Calu3 (cell line): ENCODE measurements around the gene TCF12. TPM values are rescaled to one million over a fixed set of nuclear protein-coding genes. Genes with fewer than 3 reads are reported as not detected.

Source experiments
- BruUV-seq: library from RNA; stranded (reverse); fragments of 400-500 nt; replicated peaks from 2 replicates; lab custom pipeline; 2021; lab: Mats Ljungman, UMichigan
- CTCF ChIA-PET: fragments of 300-600 bp; sonication (Branson Sonifier 250); formaldehyde crosslinking; loops from one replicate; lab custom pipeline; 2022; ENCODE audit warnings: antibody characterized with exemption; lab: Charles Lee
- DNase-seq: peaks from one replicate; pipeline ENCODE4 v3.0.0; 2022
- H3K27ac Mint-ChIP-seq: one replicate; pipeline ENCODE4 v1.8.0; 2022; ENCODE audit warnings: mixed read lengths; ENCODE audit not compliant: unreplicated experiment
- H3K27me3 Mint-ChIP-seq: one replicate; pipeline ENCODE4 v1.8.0; 2022; ENCODE audit warnings: mixed read lengths; ENCODE audit not compliant: unreplicated experiment
- H3K36me3 Mint-ChIP-seq: one replicate; pipeline ENCODE4 v1.8.0; 2022; ENCODE audit warnings: mild to moderate bottlenecking, moderate library complexity, mixed read lengths; ENCODE audit not compliant: insufficient read depth, unreplicated experiment
- H3K4me1 Mint-ChIP-seq: one replicate; pipeline ENCODE4 v1.8.0; 2022; ENCODE audit warnings: mild to moderate bottlenecking, low read depth, mixed read lengths; ENCODE audit not compliant: unreplicated experiment
- H3K4me3 Mint-ChIP-seq: one replicate; pipeline ENCODE4 v1.8.0; 2022; ENCODE audit warnings: mild to moderate bottlenecking, low read depth, moderate library complexity, mixed read lengths; ENCODE audit not compliant: unreplicated experiment
- H3K9me3 Mint-ChIP-seq: one replicate; pipeline ENCODE4 v1.8.0; 2022; ENCODE audit warnings: low read depth, mixed read lengths; ENCODE audit not compliant: unreplicated experiment
- intact Hi-C: fragments of 100-400 bp; cut with micrococcal nuclease; formaldehyde crosslinking; loops from one replicate; pipeline ENCODE4 v1.10.0; 2022; ENCODE audit not compliant: unreplicated experiment
- total RNA-seq: library from RNA; stranded (reverse); gene quantifications from 2 replicates; pipeline ENCODE4 v1.2.3, GENCODE V29; 2022
- TF ChIP-seq, protein P1 (sequence below): fragments of 200-600 bp; IDR thresholded peaks from one replicate; pipeline ENCODE4 v1.8.0; 2022; ENCODE audit warnings: antibody characterized with exemption; ENCODE audit not compliant: unreplicated experiment

The TCF12 gene
- total RNA-seq, 1 experiment from 2014 or later, result 127 TPM

DNA sequence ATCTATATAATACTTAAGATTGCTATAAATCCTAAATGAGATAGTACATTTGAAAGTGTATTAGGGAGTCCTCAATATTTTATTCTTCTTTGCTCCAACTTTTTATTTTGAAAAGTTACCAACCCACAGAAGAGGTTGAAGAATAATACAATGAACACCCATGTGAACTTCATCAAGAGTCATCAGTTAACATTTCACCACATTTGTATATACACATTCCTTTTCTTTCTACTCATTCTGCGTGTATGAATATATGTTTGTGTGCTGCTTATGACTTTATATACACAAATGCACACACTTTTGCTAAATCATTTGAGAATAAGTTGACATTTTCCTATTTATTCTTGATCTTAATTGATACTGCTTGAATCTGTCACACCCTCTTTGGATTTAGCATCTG is 264.6 kb downstream of the TCF12 start:
- no peaks in the 10 kb centered on the region for H3K4me1 Mint-ChIP-seq
- no peaks in the 10 kb centered on the region for H3K27me3 Mint-ChIP-seq
- CTCF ChIA-PET, result no interaction called here
- TF ChIP-seq, protein P1, sequence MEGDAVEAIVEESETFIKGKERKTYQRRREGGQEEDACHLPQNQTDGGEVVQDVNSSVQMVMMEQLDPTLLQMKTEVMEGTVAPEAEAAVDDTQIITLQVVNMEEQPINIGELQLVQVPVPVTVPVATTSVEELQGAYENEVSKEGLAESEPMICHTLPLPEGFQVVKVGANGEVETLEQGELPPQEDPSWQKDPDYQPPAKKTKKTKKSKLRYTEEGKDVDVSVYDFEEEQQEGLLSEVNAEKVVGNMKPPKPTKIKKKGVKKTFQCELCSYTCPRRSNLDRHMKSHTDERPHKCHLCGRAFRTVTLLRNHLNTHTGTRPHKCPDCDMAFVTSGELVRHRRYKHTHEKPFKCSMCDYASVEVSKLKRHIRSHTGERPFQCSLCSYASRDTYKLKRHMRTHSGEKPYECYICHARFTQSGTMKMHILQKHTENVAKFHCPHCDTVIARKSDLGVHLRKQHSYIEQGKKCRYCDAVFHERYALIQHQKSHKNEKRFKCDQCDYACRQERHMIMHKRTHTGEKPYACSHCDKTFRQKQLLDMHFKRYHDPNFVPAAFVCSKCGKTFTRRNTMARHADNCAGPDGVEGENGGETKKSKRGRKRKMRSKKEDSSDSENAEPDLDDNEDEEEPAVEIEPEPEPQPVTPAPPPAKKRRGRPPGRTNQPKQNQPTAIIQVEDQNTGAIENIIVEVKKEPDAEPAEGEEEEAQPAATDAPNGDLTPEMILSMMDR, result no peak
- no peak overlapping the region for H3K4me3 Mint-ChIP-seq
- no TSS peak for BruUV-seq
- DNase-seq, result no peak
- H3K36me3 Mint-ChIP-seq, result no peaks in the 10 kb centered on the region
- H3K9me3 Mint-ChIP-seq, result no peaks in the 10 kb centered on the region
- intact Hi-C loops, result no loop called here
- H3K27ac Mint-ChIP-seq, result no peak overlapping the region

DNA sequence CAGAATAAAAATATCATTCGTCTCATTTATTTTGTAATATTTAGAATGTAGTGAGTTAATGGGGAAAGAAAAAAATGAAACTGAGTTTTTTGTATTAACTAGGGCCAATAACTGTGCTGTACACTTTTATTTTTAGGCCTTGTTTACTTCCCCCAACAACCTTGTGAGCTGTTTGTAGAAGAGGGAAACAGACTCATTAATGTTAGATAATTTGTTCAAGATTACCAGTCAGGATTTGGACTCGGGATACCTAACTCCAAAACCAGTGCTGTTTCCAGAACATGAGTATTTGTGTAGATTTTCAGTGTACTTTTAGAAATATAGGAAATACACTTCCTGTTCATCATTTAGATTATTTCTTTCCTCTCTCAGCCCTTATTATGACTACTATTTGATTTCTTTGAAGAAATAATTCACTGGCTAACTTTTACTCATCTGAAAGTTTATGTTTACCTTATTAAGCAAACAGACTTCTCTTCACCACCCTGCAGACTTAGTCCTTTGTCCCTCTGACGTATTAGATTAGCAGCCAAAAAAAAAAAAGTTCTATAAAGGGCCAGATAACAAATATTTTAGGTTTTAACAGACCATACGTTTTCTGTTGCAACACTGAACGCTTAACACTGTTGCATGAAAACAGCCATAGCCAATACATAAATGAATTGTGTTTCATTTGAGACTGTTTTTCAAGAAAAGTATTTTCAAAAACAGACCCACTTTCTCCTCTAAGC is 265.3 kb downstream of the TCF12 start:
- H3K4me1 Mint-ChIP-seq, result no peaks in the 10 kb centered on the region
- DNase-seq, result no peak
- H3K4me3 Mint-ChIP-seq, result no peak overlapping the region
- no peaks in the 10 kb centered on the region for H3K36me3 Mint-ChIP-seq
- CTCF ChIA-PET, result no interaction called here
- TF ChIP-seq, protein P1, result no peak
- no TSS peak for BruUV-seq
- no peak overlapping the region for H3K27ac Mint-ChIP-seq
- intact Hi-C loops, result no loop called here
- no peaks in the 10 kb centered on the region for H3K9me3 Mint-ChIP-seq
- no peaks in the 10 kb centered on the region for H3K27me3 Mint-ChIP-seq

DNA sequence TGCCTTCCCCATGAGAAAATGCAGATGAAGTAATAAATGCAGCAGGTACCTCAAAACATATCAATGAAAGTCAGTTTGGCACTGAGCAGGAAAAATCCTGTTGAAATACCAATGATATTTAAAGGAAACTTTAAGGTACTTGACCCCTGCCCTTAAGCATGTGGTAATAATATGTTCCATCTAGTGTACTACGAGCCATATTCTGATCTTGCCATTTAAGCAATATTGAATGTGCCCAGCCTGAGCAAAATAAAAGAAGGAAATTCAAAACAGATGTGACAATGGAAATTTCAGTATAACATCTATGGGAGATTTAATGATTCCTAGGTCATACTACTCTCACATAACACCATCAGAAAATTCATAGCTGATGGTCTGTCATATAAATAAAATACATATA is 266.1 kb downstream of the TCF12 start:
- no peaks in the 10 kb centered on the region for H3K27me3 Mint-ChIP-seq
- intact Hi-C loops, result no loop called here
- BruUV-seq, result no TSS peak
- no peaks in the 10 kb centered on the region for H3K4me1 Mint-ChIP-seq
- CTCF ChIA-PET, result no interaction called here
- no peaks in the 10 kb centered on the region for H3K36me3 Mint-ChIP-seq
- DNase-seq, result no peak
- H3K9me3 Mint-ChIP-seq, result no peaks in the 10 kb centered on the region
- TF ChIP-seq, protein P1, result no peak
- H3K27ac Mint-ChIP-seq, result no peak overlapping the region
- H3K4me3 Mint-ChIP-seq, result no peak overlapping the region

GRCh38 chr15:57185507-57186074 is 267.1 kb downstream of the TCF12 start:
- H3K36me3 Mint-ChIP-seq, result no peaks in the 10 kb centered on the region
- H3K4me1 Mint-ChIP-seq, result no peaks in the 10 kb centered on the region
- H3K27ac Mint-ChIP-seq, result no peak overlapping the region
- H3K9me3 Mint-ChIP-seq, result no peaks in the 10 kb centered on the region
- intact Hi-C loops, result no loop called here
- no peak for DNase-seq
- TF ChIP-seq, protein P1, result no peak
- no TSS peak for BruUV-seq
- no peak overlapping the region for H3K4me3 Mint-ChIP-seq
- CTCF ChIA-PET, result no interaction called here
- no peaks in the 10 kb centered on the region for H3K27me3 Mint-ChIP-seq
